Stimulated activated CD4-positive, alpha-beta T cell treated with anti-CD3 and anti-CD28 coated beads, Interleukin-12 subunit alpha, Interleukin-12 subunit beta, amount 100 ng/mL, for 48 hours (primary cell): Measurements from ENCODE around the gene SDF2L1.
A peak's percentile ranks its signal among the peaks of the same experiment; 100 is the strongest.
"Not testable (repeated sequence)": the region's sequence is repeated elsewhere in the genome, so short reads cannot be mapped to it uniquely, and the experiment has no call there.

Experiments used
- DNase-seq, 3 donors: peaks; one replicate each; pipeline ENCODE4 v3.0.0-alpha.2; 2020; ENCODE audit warnings: low read depth in 2 of 3, low spot score in 1 of 3

The SDF2L1 gene, protein sequence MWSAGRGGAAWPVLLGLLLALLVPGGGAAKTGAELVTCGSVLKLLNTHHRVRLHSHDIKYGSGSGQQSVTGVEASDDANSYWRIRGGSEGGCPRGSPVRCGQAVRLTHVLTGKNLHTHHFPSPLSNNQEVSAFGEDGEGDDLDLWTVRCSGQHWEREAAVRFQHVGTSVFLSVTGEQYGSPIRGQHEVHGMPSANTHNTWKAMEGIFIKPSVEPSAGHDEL

GRCh38 chr22:21641789-21642583 is at the start of gene SDF2L1:
SDF2L1 (plus strand) TSS chr22:21642302; CDS start chr22:21642337, 35 bp downstream.
- DNase-seq, result peak; percentile 97

GRCh38 chr22:21592422-21592821 is 49.7 kb upstream of the SDF2L1 start:
- no peak for DNase-seq

DNA sequence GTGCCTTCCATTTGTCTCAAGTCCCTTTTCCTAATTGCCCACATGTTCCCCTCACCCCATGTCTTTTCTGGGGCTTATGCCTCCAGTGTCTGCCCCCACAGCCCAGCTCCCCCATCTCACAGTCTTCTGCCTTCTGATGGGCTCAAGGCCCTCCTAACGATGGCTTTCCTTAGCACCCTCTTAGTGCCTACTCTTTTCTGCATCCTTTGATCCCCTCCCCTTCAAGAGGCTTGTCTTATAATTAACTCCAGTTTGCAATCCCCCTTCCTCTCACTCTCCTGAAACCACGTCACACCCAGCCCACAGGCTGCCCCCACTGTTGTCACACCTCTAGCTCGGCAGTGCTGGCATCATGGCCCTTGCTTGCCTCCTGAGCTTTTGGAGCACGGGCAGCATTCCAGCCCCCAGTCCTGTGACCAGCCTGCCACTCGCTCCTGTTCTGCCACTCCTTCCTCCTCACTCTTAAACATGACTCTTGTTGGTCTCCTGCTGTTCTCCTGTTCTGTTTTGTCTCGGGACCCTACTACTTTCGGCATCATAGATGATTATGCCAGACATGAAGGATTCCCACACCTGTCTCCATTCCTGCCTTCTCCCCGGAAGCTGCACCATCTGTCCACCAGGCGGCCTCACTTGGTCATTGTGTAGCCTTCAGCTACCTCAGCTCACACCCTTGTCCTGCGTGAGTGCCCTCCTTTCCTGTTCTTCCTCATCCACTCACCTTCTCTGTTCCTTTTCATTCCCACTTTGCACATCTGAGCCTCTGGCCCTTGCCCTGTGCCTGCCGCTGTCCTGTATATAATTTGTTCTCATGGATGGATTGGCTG is 48.5 kb upstream of the SDF2L1 start:
- DNase-seq, result no peak

DNA sequence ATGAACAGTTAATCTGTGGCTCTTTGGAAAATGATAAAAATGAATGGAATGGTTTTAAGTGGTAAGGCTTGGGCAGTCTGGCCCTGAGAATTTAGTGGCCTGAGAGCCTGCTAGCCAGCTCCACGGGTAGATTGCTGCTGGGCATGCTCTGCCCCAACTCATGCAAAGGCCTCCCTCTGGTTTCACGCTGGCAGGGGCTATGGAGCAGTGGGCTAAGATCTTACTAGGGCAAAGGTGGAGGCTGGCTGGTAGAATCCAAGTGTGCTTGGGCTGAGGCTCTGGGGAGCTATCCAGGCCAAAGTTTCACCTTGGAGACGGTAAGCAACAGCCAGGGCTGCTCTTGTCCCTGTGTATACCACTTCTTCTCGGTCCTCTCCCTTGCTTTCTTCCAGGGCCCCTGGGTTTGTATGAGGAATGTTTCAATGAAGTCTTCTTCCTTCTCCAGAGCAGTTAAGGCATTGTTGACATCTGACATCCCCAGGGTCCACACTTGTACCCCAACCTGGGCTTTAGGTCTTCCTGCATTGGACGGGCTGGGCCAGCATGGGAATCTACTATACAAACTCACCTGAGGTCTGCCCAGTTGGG is 47.1 kb upstream of the SDF2L1 start:
- DNase-seq, result no peak

GRCh38 chr22:21596356-21597135 is 45.6 kb upstream of the SDF2L1 start:
- not testable (repeated sequence) for DNase-seq

- DNase-seq, result no peak
Observed at GRCh38 chr22:21598302-21598701, 43.8 kb upstream of the SDF2L1 start.

GRCh38 chr22:21599053-21599893 is 42.8 kb upstream of the SDF2L1 start:
- no peak for DNase-seq

GRCh38 chr22:21602579-21602978 is 39.5 kb upstream of the SDF2L1 start:
- DNase-seq, result no peak

- DNase-seq, result no peak
Observed at GRCh38 chr22:21603973-21604372, 38.1 kb upstream of the SDF2L1 start.

- no peak for DNase-seq
Observed at GRCh38 chr22:21605887-21606564, 36.1 kb upstream of the SDF2L1 start.

DNA sequence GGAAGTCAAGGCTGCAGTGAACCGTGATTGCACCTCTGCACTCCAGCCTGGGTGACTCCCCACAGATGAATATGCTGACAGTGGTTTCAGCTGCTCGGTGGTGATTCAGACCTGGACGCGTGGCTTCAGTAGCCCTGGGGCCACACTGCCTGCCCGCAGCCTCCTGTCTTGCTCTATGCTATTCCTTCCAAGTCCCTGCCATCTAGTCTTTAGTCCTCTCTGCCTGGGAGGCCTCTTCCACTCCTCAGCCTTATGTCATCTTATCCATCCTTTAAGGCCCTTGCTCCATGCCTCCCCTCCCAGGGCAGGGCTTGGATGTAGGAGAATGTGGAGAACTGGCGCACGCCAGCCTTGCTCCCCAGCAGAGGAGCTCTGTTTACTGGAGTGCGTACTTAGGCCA is 35.3 kb upstream of the SDF2L1 start:
- no peak for DNase-seq

- DNase-seq, result not testable (repeated sequence)
Observed at GRCh38 chr22:21609556-21610157, 32.4 kb upstream of the SDF2L1 start.

- DNase-seq, result no peak
Observed at GRCh38 chr22:21611210-21611977, 30.7 kb upstream of the SDF2L1 start.

GRCh38 chr22:21612858-21613257 is 29.2 kb upstream of the SDF2L1 start:
- no peak for DNase-seq

GRCh38 chr22:21613553-21614233 is 28.4 kb upstream of the SDF2L1 start:
- no peak for DNase-seq

- no peak for DNase-seq
Observed at GRCh38 chr22:21615731-21616130, 26.4 kb upstream of the SDF2L1 start.

DNA sequence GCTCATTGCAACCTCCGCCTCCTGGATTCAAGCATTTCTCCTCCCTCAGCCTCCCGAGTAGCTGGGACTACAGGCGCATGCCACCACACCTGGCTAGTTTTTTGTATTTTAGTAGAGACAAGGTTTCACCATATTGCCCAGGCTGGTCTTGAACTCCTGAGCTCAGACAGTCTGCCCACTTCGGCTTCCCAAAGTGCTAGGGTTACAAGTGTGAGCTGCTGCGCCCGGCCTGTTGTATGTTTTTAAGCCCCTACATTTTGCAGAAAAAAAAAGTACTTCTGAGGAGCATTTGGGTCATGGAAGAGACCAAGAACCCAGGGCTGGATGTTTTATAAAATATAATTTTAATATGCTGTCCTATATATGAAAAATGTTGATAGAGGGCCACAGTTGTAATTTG is 24.8 kb upstream of the SDF2L1 start:
- DNase-seq, result not testable (repeated sequence)
